HG03457 (cell line): ENCODE measurements around the gene KRTAP5-1.
"Not testable (repeated sequence)": the region's sequence is repeated elsewhere in the genome, so short reads cannot be mapped to it uniquely, and the experiment has no call there.

ENCODE experiments used
- ATAC-seq: cut with Tn5 transposase; IDR thresholded peaks from one replicate; pipeline ENCODE4 v1.9.1; 2021; ENCODE audit warnings: moderate number of reproducible peaks; ENCODE audit not compliant: unreplicated experiment

Gene KRTAP5-1

GRCh38 chr11:1603629-1604028, 18.5 kb upstream of the KRTAP5-1 start:
- ATAC-seq: no peak

GRCh38 chr11:1601663-1602062, 16.6 kb upstream of the KRTAP5-1 start:
- ATAC-seq: not testable (repeated sequence)

GRCh38 chr11:1600626-1601025, 15.5 kb upstream of the KRTAP5-1 start:
- no peak for ATAC-seq

GRCh38 chr11:1598816-1599215, 13.7 kb upstream of the KRTAP5-1 start:
- ATAC-seq: no peak

GRCh38 chr11:1598406-1598805, 13.3 kb upstream of the KRTAP5-1 start:
- ATAC-seq: not testable (repeated sequence)

GRCh38 chr11:1597994-1598380, 12.9 kb upstream of the KRTAP5-1 start, which contains the start of gene KRTAP5-2:
Gene KRTAP5-2, minus strand, starts transcription at chr11:1598294. Its CDS starts 44 bp downstream, at chr11:1598250.
- ATAC-seq: no peak

GRCh38 chr11:1597331-1597993, 12.4 kb upstream of the KRTAP5-1 start:
- ATAC-seq: no peak

- not testable (repeated sequence) for ATAC-seq
Observed at GRCh38 chr11:1596576-1597121, 11.6 kb upstream of the KRTAP5-1 start.

- not testable (repeated sequence) for ATAC-seq
Observed at GRCh38 chr11:1595994-1596575, 11.0 kb upstream of the KRTAP5-1 start.

GRCh38 chr11:1592628-1593027, 7.5 kb upstream of the KRTAP5-1 start:
- no peak for ATAC-seq

GRCh38 chr11:1589996-1590395, 4.9 kb upstream of the KRTAP5-1 start:
- ATAC-seq: no peak

- ATAC-seq: not testable (repeated sequence)
Observed at GRCh38 chr11:1589191-1589963, 4.3 kb upstream of the KRTAP5-1 start.

GRCh38 chr11:1586699-1587098, 1.6 kb upstream of the KRTAP5-1 start:
- ATAC-seq: no peak

- ATAC-seq: not testable (repeated sequence)
Observed at GRCh38 chr11:1582909-1583308, 2.2 kb downstream of the KRTAP5-1 start.

- ATAC-seq: no peak
Observed at GRCh38 chr11:1581976-1582375, 3.1 kb downstream of the KRTAP5-1 start.

GRCh38 chr11:1576825-1577224, 8.3 kb downstream of the KRTAP5-1 start:
- ATAC-seq: no peak

- ATAC-seq: not testable (repeated sequence)
Observed at GRCh38 chr11:1575756-1576155, 9.3 kb downstream of the KRTAP5-1 start.

GRCh38 chr11:1574933-1575242, 10.2 kb downstream of the KRTAP5-1 start:
- ATAC-seq: no peak

- no peak for ATAC-seq
Observed at GRCh38 chr11:1574238-1574932, 10.7 kb downstream of the KRTAP5-1 start.

GRCh38 chr11:1573903-1574237, 11.2 kb downstream of the KRTAP5-1 start:
- ATAC-seq: no peak
